Panc1 (cell line): ENCODE measurements around the gene NEK4.

Experiments
- CTCF ChIP-seq: fragments of 450-650 bp; IDR thresholded peaks from 2 replicates; pipeline ENCODE4 v1.5.1; 2017; ENCODE audit warnings: mild to moderate bottlenecking
- POLR2AphosphoS5 ChIP-seq: IDR thresholded peaks from 2 replicates; pipeline ENCODE4 v1.6.1; 2012; ENCODE audit warnings: mild to moderate bottlenecking, low read depth, low read length, moderate library complexity

GRCh38 chr3:52791928-52792327 lies 21.2 kb upstream of the NEK4 start:
- no peak for TF ChIP-seq CTCF
- no peak for TF ChIP-seq POLR2AphosphoS5
